GM12873 (cell line): ENCODE results near the gene SPTBN1.

Source experiments
- TF ChIP-seq, protein P1 (sequence below): IDR thresholded peaks from 2 replicates; pipeline ENCODE4 v1.5.1; 2012; ENCODE audit warnings: low read depth, mild to moderate bottlenecking, moderate library complexity, low read length, control low read depth; ENCODE audit not compliant: insufficient read depth; ENCODE audit errors: missing control alignments

SPTBN1 gene

DNA sequence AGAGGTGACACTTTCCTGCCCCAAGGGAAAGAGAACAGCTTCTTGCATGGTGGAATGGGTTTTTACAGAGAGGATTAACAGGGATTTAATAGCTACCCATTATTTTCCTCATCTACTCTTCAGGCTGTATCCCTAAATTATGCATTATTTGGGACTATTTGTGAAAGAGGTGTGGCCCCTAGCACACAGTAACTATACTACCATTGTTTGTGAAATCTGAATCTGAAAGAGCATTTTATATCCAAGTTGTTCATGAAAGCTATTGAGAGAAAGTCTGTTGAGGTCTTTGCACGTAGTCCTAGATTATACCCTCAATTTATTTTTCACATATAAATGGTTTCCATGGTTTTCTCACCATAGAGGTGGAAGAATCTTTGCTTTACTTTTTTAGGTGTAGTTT is 78.1 kb downstream of the SPTBN1 start:
- TF ChIP-seq, protein P1, sequence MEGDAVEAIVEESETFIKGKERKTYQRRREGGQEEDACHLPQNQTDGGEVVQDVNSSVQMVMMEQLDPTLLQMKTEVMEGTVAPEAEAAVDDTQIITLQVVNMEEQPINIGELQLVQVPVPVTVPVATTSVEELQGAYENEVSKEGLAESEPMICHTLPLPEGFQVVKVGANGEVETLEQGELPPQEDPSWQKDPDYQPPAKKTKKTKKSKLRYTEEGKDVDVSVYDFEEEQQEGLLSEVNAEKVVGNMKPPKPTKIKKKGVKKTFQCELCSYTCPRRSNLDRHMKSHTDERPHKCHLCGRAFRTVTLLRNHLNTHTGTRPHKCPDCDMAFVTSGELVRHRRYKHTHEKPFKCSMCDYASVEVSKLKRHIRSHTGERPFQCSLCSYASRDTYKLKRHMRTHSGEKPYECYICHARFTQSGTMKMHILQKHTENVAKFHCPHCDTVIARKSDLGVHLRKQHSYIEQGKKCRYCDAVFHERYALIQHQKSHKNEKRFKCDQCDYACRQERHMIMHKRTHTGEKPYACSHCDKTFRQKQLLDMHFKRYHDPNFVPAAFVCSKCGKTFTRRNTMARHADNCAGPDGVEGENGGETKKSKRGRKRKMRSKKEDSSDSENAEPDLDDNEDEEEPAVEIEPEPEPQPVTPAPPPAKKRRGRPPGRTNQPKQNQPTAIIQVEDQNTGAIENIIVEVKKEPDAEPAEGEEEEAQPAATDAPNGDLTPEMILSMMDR, result no peak

DNA sequence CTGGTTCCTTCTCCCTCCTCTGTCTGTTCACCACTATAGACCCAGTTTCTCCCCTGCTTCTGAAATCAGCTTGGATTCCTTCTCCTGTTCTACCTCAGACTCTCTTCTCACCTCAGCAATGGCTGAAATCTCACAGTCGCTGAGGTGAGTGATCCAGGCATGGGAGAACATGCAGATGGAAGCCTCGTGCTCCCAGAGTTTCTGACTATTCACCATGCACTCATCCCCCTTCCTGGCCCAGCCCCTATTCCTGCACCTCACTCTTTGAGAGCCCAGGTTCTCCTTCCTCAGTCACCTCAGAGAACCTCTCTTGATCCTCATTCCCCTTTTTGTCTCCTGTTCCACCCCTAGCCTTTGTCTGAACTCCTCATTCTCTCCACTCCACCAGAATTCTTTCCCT is 78.5 kb downstream of the SPTBN1 start:
- TF ChIP-seq, protein P1, result no peak

DNA sequence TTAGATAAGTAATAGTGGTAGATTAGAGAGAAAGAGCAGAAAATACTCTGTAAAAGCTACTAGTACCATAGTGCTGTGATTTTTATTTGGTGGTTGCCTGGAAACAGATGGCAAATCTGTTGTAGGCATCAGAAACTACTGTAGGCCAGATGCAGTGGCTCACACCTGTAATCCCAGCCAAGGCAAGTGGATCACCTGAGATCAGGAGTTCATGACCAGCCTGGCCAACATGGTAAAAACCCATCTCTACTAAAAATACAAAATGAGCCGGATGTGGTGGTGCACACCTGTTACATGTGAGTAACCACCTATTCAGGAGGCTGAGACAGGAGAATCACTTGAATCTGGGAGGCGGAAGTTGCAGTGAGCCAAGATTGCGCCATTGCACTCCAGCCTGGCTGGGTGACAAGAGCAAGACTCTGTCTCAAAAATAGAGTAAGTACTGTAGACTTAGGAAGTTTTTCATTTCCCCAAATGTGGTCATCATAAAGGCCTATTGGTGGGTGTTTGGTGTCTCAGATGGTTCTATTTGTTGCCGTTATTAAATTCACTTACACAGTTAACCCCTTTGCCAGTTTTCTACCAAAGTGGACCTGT is 79.6 kb downstream of the SPTBN1 start:
- TF ChIP-seq, protein P1, result no peak

DNA sequence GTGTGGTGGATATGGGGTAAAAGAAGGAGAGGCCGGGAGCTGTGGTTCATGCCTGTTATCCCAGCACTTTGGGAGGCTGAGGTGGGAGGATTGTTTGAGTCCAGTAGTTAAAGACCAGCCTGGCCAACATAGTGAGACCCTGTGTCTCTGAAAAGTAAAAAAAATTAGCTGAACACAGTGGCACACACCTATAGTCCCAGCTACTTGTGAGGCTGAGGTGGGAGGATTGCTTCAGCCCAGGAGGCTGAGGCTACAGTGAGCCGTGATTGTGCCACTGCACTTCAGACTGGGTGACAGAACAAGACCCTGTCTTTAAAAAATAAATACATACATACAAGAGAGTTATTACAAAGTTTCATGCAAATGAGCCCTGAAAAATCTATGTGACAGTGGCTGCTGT is 80.6 kb downstream of the SPTBN1 start:
- TF ChIP-seq, protein P1, result no peak

DNA sequence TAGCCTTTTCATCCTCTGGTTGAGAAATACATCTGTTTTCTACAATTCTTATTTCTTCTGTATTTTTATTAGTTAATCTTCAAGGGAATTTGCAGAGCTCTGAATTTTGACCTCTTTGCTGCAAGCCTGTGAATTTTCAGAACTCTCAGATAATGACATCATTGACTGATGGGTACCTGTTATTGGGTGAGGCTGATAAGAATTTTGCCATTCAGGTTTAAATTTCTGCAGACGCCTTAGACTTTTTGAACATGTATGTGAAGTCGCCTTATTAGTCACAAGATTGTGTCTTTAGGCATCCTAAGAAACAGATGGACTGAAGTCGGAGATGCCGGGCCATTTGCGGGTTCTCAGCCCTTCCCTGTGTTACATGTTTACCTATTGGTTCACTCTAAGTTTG is 82.4 kb downstream of the SPTBN1 start:
- TF ChIP-seq, protein P1, result no peak

DNA sequence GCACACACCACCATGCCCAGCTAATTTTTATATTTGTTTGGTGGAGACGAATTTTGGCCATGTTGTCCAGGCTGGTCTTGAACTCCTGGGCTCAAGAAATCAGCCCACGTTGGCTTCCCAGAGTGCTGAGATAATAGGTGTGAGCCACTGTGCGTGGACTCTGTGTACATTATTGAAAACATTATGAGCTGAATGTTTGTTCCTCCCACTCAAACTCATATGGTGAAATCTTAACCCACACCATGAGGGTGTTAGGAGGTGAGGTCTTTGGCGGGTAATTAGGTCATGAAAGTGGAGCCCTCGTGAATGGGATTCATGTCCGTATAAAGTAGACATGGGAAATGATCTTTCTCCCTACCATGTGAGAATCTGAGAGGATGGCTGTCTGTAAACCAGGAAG is 83.6 kb downstream of the SPTBN1 start:
- TF ChIP-seq, protein P1, result no peak

DNA sequence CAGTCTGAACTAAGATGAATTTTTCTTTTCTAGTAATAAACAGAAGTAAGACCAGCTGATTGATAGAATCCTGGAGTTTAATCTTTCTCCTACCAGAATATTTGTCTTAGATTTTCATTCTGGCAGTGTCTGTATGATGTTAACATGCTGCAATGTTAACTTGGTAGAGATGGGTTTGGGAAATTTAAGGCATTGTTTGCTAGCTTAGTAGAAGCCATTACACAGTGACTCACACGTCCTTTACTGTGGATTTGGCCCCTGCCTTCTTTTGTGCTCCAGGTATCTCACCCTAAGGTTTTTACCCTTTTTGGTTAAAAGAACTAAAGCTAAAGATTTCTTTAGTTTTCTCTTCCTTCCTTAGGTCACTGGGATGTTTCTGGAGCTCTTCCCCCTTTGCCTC is 84.1 kb downstream of the SPTBN1 start:
- TF ChIP-seq, protein P1, result no peak
